Erythroblast (primary cell): ENCODE data around the gene IGFBP5.
A peak's percentile ranks its signal among the peaks of the same experiment; 100 is the strongest.

ENCODE experiments used
- DNase-seq, 2 experiments: peaks; one replicate each; lab custom pipeline; 2025; lab: John Stamatoyannopoulos, UW
- GATA1 ChIP-seq: IDR thresholded peaks from 2 replicates; pipeline ENCODE4 v1.6.1; 2011; ENCODE audit warnings: low read depth, mild to moderate bottlenecking, control low read depth, low read length, moderate library complexity
- POLR2A ChIP-seq: IDR thresholded peaks from 2 replicates; pipeline ENCODE4 v1.6.1; 2011; ENCODE audit warnings: mild to moderate bottlenecking, low read length

Gene IGFBP5, protein sequence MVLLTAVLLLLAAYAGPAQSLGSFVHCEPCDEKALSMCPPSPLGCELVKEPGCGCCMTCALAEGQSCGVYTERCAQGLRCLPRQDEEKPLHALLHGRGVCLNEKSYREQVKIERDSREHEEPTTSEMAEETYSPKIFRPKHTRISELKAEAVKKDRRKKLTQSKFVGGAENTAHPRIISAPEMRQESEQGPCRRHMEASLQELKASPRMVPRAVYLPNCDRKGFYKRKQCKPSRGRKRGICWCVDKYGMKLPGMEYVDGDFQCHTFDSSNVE

GRCh38 chr2:216695401-216695821 lies at the start of gene IGFBP5:
Gene IGFBP5 (minus strand): TSS chr2:216695549. CDS start chr2:216694775, 774 bp downstream.
- peak; percentile 12 to 26 for DNase-seq

GRCh38 chr2:216743781-216744180 lies 48.4 kb upstream of the IGFBP5 start:
- no peak for TF ChIP-seq GATA1
- TF ChIP-seq POLR2A = no peak
- no peak for DNase-seq

More at GRCh38 chr2:216695401-216695821, at the start of gene IGFBP5:
- TF ChIP-seq GATA1 = no peak
- TF ChIP-seq POLR2A = no peak

DNA sequence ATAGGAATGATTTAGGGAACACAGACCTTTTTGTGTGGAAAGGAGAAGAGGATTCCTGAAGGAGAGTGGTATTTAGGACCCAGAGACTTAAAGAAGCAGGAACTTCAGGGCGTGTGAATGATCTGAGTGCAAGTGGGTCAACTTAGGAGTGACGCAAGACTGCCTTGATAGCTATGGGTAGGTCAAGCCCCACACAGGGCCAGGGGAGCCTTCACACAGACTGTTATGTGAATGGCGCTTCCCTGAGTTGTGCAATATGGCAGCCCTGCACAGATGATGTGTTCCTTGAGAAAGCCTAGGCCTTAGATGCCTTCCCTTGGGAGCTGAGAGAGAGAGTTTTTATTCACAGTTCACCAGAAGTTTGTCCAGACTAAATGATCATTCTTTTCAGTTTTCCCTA lies 47.1 kb upstream of the IGFBP5 start:
- TF ChIP-seq POLR2A (no peak), GATA1 (no peak)
- no peak for DNase-seq

DNA sequence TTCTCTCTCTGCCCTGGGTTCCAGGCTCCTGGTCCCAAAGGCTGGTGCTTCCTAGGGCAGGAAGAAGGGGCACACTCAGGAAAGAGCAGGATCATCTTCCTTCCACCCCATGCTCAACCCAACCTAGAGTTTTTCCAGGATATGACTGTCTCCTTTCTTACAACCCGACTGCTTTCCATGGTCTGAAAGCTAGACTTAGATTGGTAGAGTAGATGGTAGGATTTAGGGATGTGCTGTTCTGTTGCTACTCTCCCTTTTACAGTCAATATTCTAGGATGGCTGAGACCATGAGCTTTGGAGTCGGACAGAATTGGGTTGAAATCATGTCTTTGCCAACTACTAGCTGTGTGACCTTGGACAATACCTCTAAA lies 45.9 kb upstream of the IGFBP5 start:
- no peak for DNase-seq
- no peak for TF ChIP-seq POLR2A

DNA sequence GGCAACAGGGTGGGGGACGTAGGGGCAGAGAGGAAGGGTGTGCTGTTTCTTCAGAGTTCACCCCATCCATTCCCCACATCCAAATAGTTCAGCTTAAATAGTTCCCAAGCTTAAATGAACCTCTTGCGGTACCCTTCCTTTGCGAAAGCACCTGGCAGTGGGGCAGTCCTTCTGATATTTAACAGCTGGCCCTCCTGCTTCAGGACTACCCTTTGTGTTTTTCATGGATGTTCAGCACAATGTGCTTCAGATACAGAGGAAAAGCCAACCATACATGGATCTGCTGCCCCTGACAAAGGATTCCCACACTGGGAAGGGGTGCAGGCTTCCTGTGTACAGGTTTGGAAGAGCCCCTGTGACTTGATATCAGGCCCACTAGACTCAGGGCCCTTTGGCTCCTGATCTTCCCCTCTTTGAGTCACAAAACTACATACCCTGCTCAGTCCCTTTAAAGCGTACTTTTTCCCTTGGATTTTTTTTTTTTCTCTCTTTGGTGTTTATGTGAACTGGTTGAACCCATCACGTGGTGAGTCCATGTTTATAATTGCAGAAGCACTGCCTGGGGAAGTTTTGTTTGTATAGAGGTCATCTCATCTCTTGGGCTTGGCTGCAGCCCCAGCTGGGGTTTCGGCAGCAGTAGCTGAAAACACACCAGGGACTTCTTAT lies 45.3 kb upstream of the IGFBP5 start:
- no peak for TF ChIP-seq POLR2A
- TF ChIP-seq GATA1 = no peak
- DNase-seq = no peak

GRCh38 chr2:216739035-216739434 lies 43.7 kb upstream of the IGFBP5 start:
- TF ChIP-seq GATA1 (no peak), POLR2A (no peak)
- DNase-seq = no peak

- TF ChIP-seq POLR2A (no peak), GATA1 (no peak)
- DNase-seq = no peak
Measured at GRCh38 chr2:216737676-216738075, 42.3 kb upstream of the IGFBP5 start.

- TF ChIP-seq POLR2A (no peak), GATA1 (no peak)
- DNase-seq = no peak
Measured at GRCh38 chr2:216736326-216736725, 41.0 kb upstream of the IGFBP5 start.

DNA sequence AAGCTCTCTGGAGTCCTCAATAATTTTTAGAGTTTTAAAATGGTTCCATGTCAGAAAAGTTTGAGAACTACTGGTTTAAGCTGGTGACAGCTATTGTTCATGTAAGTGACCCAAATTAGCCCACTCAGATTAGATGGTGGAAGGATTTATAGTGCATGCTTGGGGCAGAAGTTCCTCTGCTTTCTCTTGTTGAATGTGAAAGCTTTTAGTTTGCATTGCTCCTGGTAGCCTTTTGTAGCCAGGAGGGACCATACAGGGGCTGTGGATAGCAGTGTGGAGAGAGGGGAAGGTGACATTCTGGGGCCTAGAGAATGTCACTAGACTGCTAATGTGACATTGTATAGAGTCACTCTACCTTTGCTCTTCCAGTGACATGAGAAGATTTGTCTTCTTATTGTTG lies 40.3 kb upstream of the IGFBP5 start:
- DNase-seq = no peak
- no peak for TF ChIP-seq GATA1
- TF ChIP-seq POLR2A = no peak

GRCh38 chr2:216735086-216735485 lies 39.7 kb upstream of the IGFBP5 start:
- DNase-seq = no peak
- TF ChIP-seq GATA1 (no peak), POLR2A (no peak)

DNA sequence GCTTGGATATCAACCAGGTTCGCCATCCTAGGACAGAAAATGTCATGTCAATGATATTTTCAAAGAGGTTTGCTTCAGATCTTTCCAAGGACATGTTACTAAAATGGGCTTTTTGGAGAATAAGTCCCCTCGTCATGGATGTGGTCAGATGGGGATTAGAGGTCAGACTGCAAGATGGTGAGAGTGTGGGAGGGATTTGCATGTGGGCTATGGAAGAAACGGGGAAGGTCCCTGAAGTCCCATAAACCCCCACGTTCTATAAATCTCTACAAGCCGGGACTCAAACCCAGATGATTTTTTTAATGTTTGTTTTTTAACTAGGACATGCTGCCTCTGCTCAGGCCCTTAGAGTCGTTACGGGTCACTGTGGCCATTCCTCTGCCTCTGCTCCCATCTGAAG lies 37.7 kb upstream of the IGFBP5 start:
- no peak for DNase-seq
- no peak for TF ChIP-seq GATA1
- TF ChIP-seq POLR2A = no peak

- no peak for TF ChIP-seq POLR2A
- TF ChIP-seq GATA1 = no peak
- DNase-seq = no peak
Measured at GRCh38 chr2:216732334-216732733, 37.0 kb upstream of the IGFBP5 start.

GRCh38 chr2:216731465-216731864 lies 36.1 kb upstream of the IGFBP5 start:
- no peak for TF ChIP-seq POLR2A
- no peak for TF ChIP-seq GATA1
- DNase-seq = no peak

GRCh38 chr2:216730871-216731270 lies 35.5 kb upstream of the IGFBP5 start:
- no peak for DNase-seq
- TF ChIP-seq GATA1 (no peak), POLR2A (no peak)
